Transverse colon (tissue), 4 donors: Measurements from ENCODE around the gene RRM2. TPM values are rescaled to one million over a fixed set of nuclear protein-coding genes. Genes with fewer than 3 reads are reported as not detected.

ENCODE experiments used
- DNase-seq: peaks from one replicate; pipeline ENCODE4 v3.0.0-alpha.2; 2019
- H3K27ac ChIP-seq, 4 donors: fragments of 200-600 bp; sonication (generic); 2 replicates each; pipeline ENCODE4 v1.5.1; 2016 to 2018; ENCODE audit warnings: inconsistent platforms in 4 of 4
- H3K27me3 ChIP-seq: fragments of 200-600 bp; sonication (generic); 2 replicates; pipeline ENCODE4 v1.5.1; 2017; ENCODE audit warnings: inconsistent platforms
- H3K36me3 ChIP-seq, 4 donors: fragments of 200-600 bp; sonication (generic); 2 replicates each; pipeline ENCODE4 v1.5.1; 2017 to 2019; ENCODE audit warnings: inconsistent platforms in 4 of 4
- H3K4me1 ChIP-seq, 4 donors: fragments of 200-600 bp; sonication (generic); 2 replicates each; pipeline ENCODE4 v1.5.1; 2017 to 2020; ENCODE audit warnings: inconsistent platforms in 4 of 4
- H3K4me3 ChIP-seq, 4 donors: fragments of 200-600 bp; sonication (generic); 1 replicate in 1 of 4; 2 replicates in 3 of 4; pipeline versions ENCODE4 v1.5.1 to v1.6.1; 2017 to 2019; ENCODE audit warnings: inconsistent platforms in 4 of 4
- H3K9me3 ChIP-seq, 2 donors: fragments of 200-600 bp; sonication (generic); 2 replicates each; pipeline ENCODE4 v1.5.1; 2017 to 2019; ENCODE audit warnings: inconsistent platforms in 2 of 2
- EP300 ChIP-seq: sonication (generic); formaldehyde crosslinking; IDR thresholded peaks from one replicate; pipeline ENCODE4 v1.6.1; 2017; ENCODE audit warnings: antibody characterized with exemption, low read depth
- POLR2A ChIP-seq: fragments of 450-650 bp; IDR thresholded peaks from one replicate; pipeline ENCODE4 v1.6.1; 2016; ENCODE audit warnings: antibody characterized with exemption, mild to moderate bottlenecking, moderate library complexity
- POLR2AphosphoS5 ChIP-seq, 3 donors: sonication (generic); formaldehyde crosslinking; IDR thresholded peaks; one replicate each; pipeline ENCODE4 v1.6.1; 2016; ENCODE audit warnings: antibody characterized with exemption in 3 of 3
- WGBS, 2 donors: methylation state at CpG; one replicate each; pipeline ENCODE4 v1.1.5; 2018; ENCODE audit warnings: low coverage in 1 of 2; 5-methylcytosine and 5-hydroxymethylcytosine counted together
- in situ Hi-C, 4 donors: fragments of 200-750 bp; cut with MboI; loops; one replicate each; pipeline versions ENCODE4 v1.15.0 to v1.15.1; 2017; ENCODE audit warnings: low sequenced_read_pairs in 3 of 4, low pct_ligation_motif_present in 1 of 4, low pct_unique_long_range_greater_than_20kb in 1 of 4
- intact Hi-C: fragments of 100-400 bp; cut with DNase I; formaldehyde crosslinking; loops from one replicate; pipeline ENCODE4 v1.15.1; 2023; ENCODE audit warnings: low total_unique reads
- total RNA-seq, 4 donors: library from RNA; depleted of rRNA; stranded (reverse); fragments of >200 nt; gene quantifications; one replicate each; pipeline ENCODE4 v1.1.0, GENCODE V29; 2016
- TF ChIP-seq, protein P1 (sequence below), 5 experiments: fragments of 200-600 bp in 3 of 5; fragments of 450-650 bp in 2 of 5; sonication (generic) in 3 of 5; IDR thresholded peaks; 1 replicate in 2 of 5; 2 replicates in 3 of 5; pipeline ENCODE4 v1.5.1; 2016 to 2017; ENCODE audit warnings: antibody characterized with exemption in 5 of 5, inconsistent platforms in 3 of 5, mild to moderate bottlenecking in 2 of 5, moderate library complexity in 1 of 5

The RRM2 gene
- 10 to 100 TPM in 1 of 4 donors, 1 to 10 TPM in 2, not detected in 1; 4.0 to 12.9 (median 5.3) TPM for total RNA-seq

DNA sequence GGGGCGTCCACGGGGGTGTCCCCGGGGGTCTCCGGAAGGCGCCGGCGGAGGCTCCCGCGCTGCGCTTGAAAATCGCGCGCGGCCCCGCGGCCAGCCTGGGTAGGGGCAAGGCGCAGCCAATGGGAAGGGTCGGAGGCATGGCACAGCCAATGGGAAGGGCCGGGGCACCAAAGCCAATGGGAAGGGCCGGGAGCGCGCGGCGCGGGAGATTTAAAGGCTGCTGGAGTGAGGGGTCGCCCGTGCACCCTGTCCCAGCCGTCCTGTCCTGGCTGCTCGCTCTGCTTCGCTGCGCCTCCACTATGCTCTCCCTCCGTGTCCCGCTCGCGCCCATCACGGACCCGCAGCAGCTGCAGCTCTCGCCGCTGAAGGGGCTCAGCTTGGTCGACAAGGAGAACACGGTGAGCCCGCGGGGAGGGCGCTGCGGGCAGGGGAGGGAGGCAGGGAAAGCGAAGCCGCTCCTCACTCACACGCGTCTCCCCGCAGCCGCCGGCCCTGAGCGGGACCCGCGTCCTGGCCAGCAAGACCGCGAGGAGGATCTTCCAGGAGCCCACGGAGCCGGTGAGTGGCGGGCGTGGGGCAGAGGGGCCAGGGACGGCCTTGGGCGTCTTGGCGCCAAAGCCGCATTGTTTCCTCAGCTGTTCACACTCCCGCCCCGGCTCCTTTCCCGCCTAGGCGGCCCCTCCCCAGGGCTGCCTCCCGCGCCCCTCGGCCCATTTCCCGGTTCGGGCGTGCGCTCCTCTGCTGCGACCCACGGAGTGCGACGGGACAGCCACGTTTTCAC, at the start of gene RRM2:
Gene RRM2 (plus strand): TSS at position 240 of the 781 bp plus-strand sequence. CDS start 60 bp downstream, at position 300.
- peaks cover 23 to 63% (median 44%) of the 10 kb centered on the region in 4 donors for H3K4me1 ChIP-seq
- no peaks in the 10 kb centered on the region for H3K36me3 ChIP-seq
- WGBS, 2 donors = 1% methylated on average over 80 of the region's 81 CpGs; no CpG with 5 or more reads in 1 of the 2 donors
- H3K9me3 ChIP-seq = no peaks in the 10 kb centered on the region
- intact Hi-C loops = loop anchor here (5.0 kb wide), 1 partner anchor 315 kb away; no protein-coding TSS in a partner anchor
- in situ Hi-C loops = loop anchor here in 2 of 4 donors (10.0 to 25.0 kb wide), 2 partner anchors 312 to 540 kb away; no protein-coding TSS in a partner anchor
- peaks cover 15% of the 10 kb centered on the region for H3K27me3 ChIP-seq
- TF ChIP-seq POLR2A (no peak), POLR2AphosphoS5 (IDR thresholded peaks at IDR 0.05) (peak in 1 of 3 donors; percentile 14)
- peak; percentile 94 for DNase-seq
- H3K4me3 ChIP-seq = peak within 1 kb of the TSS; percentile 43 to 65 (median 59)
- H3K27ac ChIP-seq = peak within 1 kb of the TSS; percentile 82 to 87 (median 86)

GRCh38 chr2:10073706-10074105, 48.8 kb upstream of the RRM2 start:
- intact Hi-C loops (no loop called here), in situ Hi-C loops (loop anchor here in 1 of 4 donors (25.0 kb wide), 1 partner anchor 261 kb away; no protein-coding TSS in a partner anchor)
- Histone ChIP-seq H3K4me1 (peaks cover 0 to 14% (median 5%) of the 10 kb centered on the region in 4 donors), H3K27ac (no peak overlapping the region), H3K27me3 (peaks cover 49% of the 10 kb centered on the region), H3K36me3 (no peaks in the 10 kb centered on the region), H3K9me3 (no peaks in the 10 kb centered on the region), H3K4me3 (no peak overlapping the region)
- DNase-seq = no peak
- WGBS, 2 donors = 72% methylated on average over 7 of the region's 8 CpGs; no CpG with 5 or more reads in 1 of the 2 donors
- TF ChIP-seq EP300 = no peak
- no peak for TF ChIP-seq POLR2AphosphoS5 (IDR thresholded peaks at IDR 0.05)
- no peak for TF ChIP-seq POLR2A
- TF ChIP-seq, protein P1, sequence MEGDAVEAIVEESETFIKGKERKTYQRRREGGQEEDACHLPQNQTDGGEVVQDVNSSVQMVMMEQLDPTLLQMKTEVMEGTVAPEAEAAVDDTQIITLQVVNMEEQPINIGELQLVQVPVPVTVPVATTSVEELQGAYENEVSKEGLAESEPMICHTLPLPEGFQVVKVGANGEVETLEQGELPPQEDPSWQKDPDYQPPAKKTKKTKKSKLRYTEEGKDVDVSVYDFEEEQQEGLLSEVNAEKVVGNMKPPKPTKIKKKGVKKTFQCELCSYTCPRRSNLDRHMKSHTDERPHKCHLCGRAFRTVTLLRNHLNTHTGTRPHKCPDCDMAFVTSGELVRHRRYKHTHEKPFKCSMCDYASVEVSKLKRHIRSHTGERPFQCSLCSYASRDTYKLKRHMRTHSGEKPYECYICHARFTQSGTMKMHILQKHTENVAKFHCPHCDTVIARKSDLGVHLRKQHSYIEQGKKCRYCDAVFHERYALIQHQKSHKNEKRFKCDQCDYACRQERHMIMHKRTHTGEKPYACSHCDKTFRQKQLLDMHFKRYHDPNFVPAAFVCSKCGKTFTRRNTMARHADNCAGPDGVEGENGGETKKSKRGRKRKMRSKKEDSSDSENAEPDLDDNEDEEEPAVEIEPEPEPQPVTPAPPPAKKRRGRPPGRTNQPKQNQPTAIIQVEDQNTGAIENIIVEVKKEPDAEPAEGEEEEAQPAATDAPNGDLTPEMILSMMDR (IDR thresholded peaks at IDR 0.05) = no peak

- TF ChIP-seq, protein P1 (IDR thresholded peaks at IDR 0.05) = no peak
- TF ChIP-seq EP300 (no peak), POLR2A (no peak), POLR2AphosphoS5 (IDR thresholded peaks at IDR 0.05) (no peak)
- H3K36me3 ChIP-seq = no peaks in the 10 kb centered on the region
- in situ Hi-C loops = loop anchor here in 1 of 4 donors (25.0 kb wide), 1 partner anchor 587 kb away; no protein-coding TSS in a partner anchor
- intact Hi-C loops = no loop called here
- peaks cover 61% of the 10 kb centered on the region for H3K27me3 ChIP-seq
- WGBS, 2 donors = 72 to 81% methylated on average over 13 of the region's 13 CpGs
- no peak for DNase-seq
- no peaks in the 10 kb centered on the region for H3K9me3 ChIP-seq
- no peak overlapping the region for H3K4me3 ChIP-seq
- no peak overlapping the region for H3K27ac ChIP-seq
- peaks cover 0 to 22% (median 10%) of the 10 kb centered on the region in 4 donors for H3K4me1 ChIP-seq
These were observed 47.4 kb upstream of the RRM2 start for GRCh38 chr2:10075101-10075500.

DNA sequence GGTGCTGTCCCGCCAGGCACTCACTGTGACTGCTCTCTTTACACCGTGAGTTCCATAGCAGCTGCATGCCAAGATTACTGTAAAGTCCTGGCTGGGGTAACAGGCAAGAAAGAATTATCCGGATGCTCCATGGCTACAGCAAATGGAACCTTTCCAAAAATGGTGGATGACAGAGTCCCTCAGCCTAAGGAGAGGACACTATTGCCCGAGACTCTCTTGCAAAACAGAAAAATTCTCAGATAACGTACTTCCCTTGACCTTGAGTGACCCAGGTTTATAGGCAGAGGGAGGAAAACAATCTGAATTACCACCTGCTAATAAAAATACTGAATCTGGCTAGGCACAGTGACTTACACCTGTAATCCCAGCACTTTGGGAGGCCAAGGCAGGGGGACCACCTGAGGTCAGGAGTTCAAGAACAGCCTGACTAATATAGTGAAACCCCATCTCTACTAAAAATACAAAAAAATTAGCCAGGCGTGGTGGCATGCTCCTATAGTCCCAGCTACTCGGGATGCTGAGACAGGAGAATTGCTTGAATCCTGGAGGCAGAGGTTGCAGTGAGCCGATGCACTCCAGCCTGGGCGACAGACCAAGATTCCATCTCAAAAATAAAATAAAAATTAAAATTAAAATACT, 46.8 kb upstream of the RRM2 start:
- in situ Hi-C loops (loop anchor here in 1 of 4 donors (25.0 kb wide), 1 partner anchor 587 kb away; no protein-coding TSS in a partner anchor), intact Hi-C loops (no loop called here)
- H3K27ac ChIP-seq = no peak overlapping the region
- peaks cover 5 to 27% (median 15%) of the 10 kb centered on the region in 4 donors for H3K4me1 ChIP-seq
- H3K27me3 ChIP-seq = peaks cover 67% of the 10 kb centered on the region
- H3K4me3 ChIP-seq = no peak overlapping the region
- DNase-seq = no peak
- no peaks in the 10 kb centered on the region for H3K36me3 ChIP-seq
- 45 to 56% methylated on average over 6 to 9 of the region's 9 CpGs for WGBS, 2 donors
- H3K9me3 ChIP-seq = no peaks in the 10 kb centered on the region
- TF ChIP-seq EP300 (no peak), POLR2AphosphoS5 (IDR thresholded peaks at IDR 0.05) (no peak), POLR2A (no peak)
- TF ChIP-seq, protein P1 (IDR thresholded peaks at IDR 0.05) = no peak
